ENCODE results near the gene CERS2. TPM values are rescaled to one million over a fixed set of nuclear protein-coding genes. Genes with fewer than 3 reads are reported as not detected.

CERS2 gene
- total and polyA plus RNA-seq, 10 of the 15 experiments (the other 5 are each of a cell fraction or from before 2014, with no cell fraction given), result 9.2 to 87.9 (median 50.8) TPM

DNA sequence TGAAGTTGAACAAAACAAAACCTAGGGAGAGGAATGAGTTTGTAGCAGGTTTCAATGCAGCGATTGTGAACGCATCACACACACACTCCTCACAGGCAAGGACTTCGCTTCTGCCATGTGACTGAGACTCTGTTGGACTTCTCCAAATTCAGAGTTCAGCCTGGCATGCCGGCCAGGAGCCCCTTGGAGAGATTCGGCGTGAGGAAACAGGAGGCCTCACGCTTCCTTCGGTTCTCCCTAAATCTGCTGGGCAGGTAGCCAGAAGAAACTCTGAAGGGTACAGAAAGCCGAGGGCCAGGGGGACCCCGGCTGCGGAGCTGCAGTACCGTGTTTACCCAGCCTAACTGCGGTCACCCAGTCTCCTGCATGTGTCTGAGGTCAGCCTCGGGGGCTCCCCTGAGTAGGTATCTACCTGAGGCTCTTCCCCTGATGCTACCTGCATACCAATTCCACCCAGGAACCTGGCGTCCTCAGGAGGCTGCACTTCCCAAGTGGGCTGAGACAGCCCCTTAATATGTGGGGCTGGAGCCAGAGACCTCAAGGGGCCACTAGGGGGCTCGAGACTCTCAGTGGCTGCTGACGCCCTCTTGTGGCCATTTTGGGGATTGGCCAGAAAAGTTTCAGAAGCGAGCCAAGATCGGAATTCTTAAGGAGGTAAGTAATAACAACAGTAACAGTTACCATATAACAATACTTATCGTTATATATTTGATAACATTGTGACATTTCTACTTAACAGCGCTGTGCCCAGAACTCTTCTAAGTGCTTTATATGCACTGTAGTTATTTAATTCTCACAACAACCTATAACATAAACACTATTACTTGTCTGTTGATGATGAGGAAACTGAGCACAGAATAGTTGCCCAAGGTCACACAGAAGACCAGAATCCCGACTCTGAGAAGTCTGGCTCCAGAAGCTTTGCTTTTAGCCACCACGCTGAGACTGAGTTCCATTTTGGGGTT is 4.7 kb upstream of the CERS2 start (continued):
- TF ChIP-seq ZBTB33 (IDR thresholded peaks at IDR 0.05), result 0 out of 2 replicates have a peak, but pooled peaks have one; percentile 55
- TF ChIP-seq, protein P1, sequence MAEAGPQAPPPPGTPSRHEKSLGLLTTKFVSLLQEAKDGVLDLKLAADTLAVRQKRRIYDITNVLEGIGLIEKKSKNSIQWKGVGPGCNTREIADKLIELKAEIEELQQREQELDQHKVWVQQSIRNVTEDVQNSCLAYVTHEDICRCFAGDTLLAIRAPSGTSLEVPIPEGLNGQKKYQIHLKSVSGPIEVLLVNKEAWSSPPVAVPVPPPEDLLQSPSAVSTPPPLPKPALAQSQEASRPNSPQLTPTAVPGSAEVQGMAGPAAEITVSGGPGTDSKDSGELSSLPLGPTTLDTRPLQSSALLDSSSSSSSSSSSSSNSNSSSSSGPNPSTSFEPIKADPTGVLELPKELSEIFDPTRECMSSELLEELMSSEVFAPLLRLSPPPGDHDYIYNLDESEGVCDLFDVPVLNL (IDR thresholded peaks at IDR 0.05; ENCODE audit: low read depth, low read length), result no peak
- no peak for TF ChIP-seq MTA2 (IDR thresholded peaks at IDR 0.05; ENCODE audit: low read depth)
- no peak for TF ChIP-seq SRF (IDR thresholded peaks at IDR 0.05; ENCODE audit: low read depth in 2 of 2, low read length in 2 of 2)
- 0 out of 2 replicates have a peak, but pooled peaks have one; percentile 23 for TF ChIP-seq HCFC1 (IDR thresholded peaks at IDR 0.05; ENCODE audit: low read length)
- TF ChIP-seq ETV6 (conservative IDR thresholded peaks at IDR 0.05 in 1 of 2, IDR thresholded peaks at IDR 0.05 in 1 of 2; ENCODE audit: borderline replicate concordance in 1 of 2, low read depth in 1 of 2), result 0 out of 4 replicates have a peak, but pooled peaks of 1 of the 2 experiments have one; percentile 22
- TF ChIP-seq EED (IDR thresholded peaks at IDR 0.05; ENCODE audit: low read depth), result no peak

All from GM12878 (cell line).